Measurements from ENCODE around the gene TIMM17A. TPM values are rescaled to one million over a fixed set of nuclear protein-coding genes. Genes with fewer than 3 reads are reported as not detected.
A peak's percentile ranks its signal among the peaks of the same experiment; 100 is the strongest.

The TIMM17A gene
- total and polyA plus RNA-seq, 2 of the 8 experiments (the other 6 are each of a cell fraction or from before 2014, with no cell fraction given): 30.3 to 57.1 TPM

GRCh38 chr1:201939574-201939973 is 15.7 kb upstream of the TIMM17A start:
- Histone ChIP-seq H3K27ac (ENCODE audit: low read depth, low read length) (no peak overlapping the region), H2AFZ (ENCODE audit: low read length) (no peak overlapping the region), H4K91ac (replicated peaks; ENCODE audit: insufficient read length, low read length) (no peak overlapping the region), H3K56ac (replicated peaks; ENCODE audit: insufficient read length, low read depth, low read length) (no peak overlapping the region), H2AK5ac (ENCODE audit: low read depth, low read length) (0 out of 2 replicates have a peak overlapping the region, but pooled peaks have one; percentile 53), H3K14ac (ENCODE audit: insufficient read length) (no peak overlapping the region), H3K18ac (ENCODE audit: extremely low read depth, low read length) (no peak overlapping the region), H3K36me3 (ENCODE audit: control insufficient read depth in 2 of 4, insufficient read depth in 4 of 4, low read length in 3 of 4) (no peaks in the 10 kb centered on the region; a peak in 1 of 8 replicates), H4K8ac (ENCODE audit: extremely low read depth, insufficient read depth, low read length) (no peak overlapping the region), H3K4me2 (ENCODE audit: insufficient read depth in 1 of 2, low read depth in 2 of 2, low read length in 2 of 2) (no peak overlapping the region), H4K20me1 (replicated peaks in 1 of 2; ENCODE audit: control insufficient read depth in 1 of 2, insufficient read depth in 2 of 2, low read length in 2 of 2) (no peaks in the 10 kb centered on the region), H2BK20ac (ENCODE audit: low read length) (no peak overlapping the region), H3K4me1 (replicated peaks in 1 of 4; ENCODE audit: control insufficient read depth in 3 of 4, insufficient read depth in 4 of 4, low read length in 3 of 4) (peaks cover 4 to 7% (median 4%) of the 10 kb centered on the region in 4 experiments; a peak in 5 of 7 replicates), H2BK15ac (ENCODE audit: low read length) (no peak overlapping the region), H3K27me3 (replicated peaks in 1 of 4; ENCODE audit: control insufficient read depth in 3 of 4, extremely low read depth in 1 of 4, insufficient read depth in 3 of 4, low read length in 3 of 4) (no peaks in the 10 kb centered on the region), H2BK120ac (replicated peaks; ENCODE audit: low read depth, low read length) (no peak overlapping the region), H3K79me2 (ENCODE audit: control insufficient read depth in 1 of 2, insufficient read depth in 2 of 2, low read length in 2 of 2) (no peaks in the 10 kb centered on the region), H2BK5ac (ENCODE audit: low read depth, low read length) (no peak overlapping the region), H3K9ac (replicated peaks in 1 of 4; ENCODE audit: extremely low read depth in 1 of 4, low read depth in 3 of 4, low read length in 3 of 4) (no peak overlapping the region), H3K4ac (replicated peaks; ENCODE audit: insufficient read length, low read depth, low read length) (no peak overlapping the region), H2BK12ac (ENCODE audit: low read depth, low read length) (no peak overlapping the region), H4K5ac (ENCODE audit: insufficient read length, low read depth, low read length) (no peak overlapping the region), H3K4me3 (ENCODE audit: extremely low read depth in 1 of 4, insufficient read depth in 2 of 4, low read depth in 3 of 4, low read length in 4 of 4) (no peak overlapping the region), H3K23ac (ENCODE audit: insufficient read length) (no peak overlapping the region), H3K9me3 (ENCODE audit: insufficient read depth in 2 of 2, low read depth in 1 of 2, low read length in 1 of 2) (no peaks in the 10 kb centered on the region), H3K23me2 (ENCODE audit: low read depth, low read length) (no peaks in the 10 kb centered on the region; the same call in 1 of the 2 replicates), H3K79me1 (ENCODE audit: low read depth, low read length) (no peaks in the 10 kb centered on the region)
- POLR2A ChIA-PET (ENCODE audit: partially characterized antibody): interaction anchor here (1.0 to 1.2 kb wide), 3 partner anchors 18 to 43 kb away, joined by 3 to 11 read pairs (median 6); no protein-coding TSS in a partner anchor
- CTCF ChIA-PET (ENCODE audit: partially characterized antibody): interaction anchor here (0.6 to 8.4 kb wide), 6 partner anchors 9 to 261 kb away, joined by 3 to 145 read pairs (median 4); no protein-coding TSS in a partner anchor
- FAIRE-seq (no peak), DNase-seq (ENCODE audit: low read depth in 1 of 2, low spot score in 2 of 2) (no peak)
- 90% methylated on average over 5 of the region's 5 CpGs; no CpG with 5 or more reads in 1 of the 2 experiments for WGBS, 2 experiments (ENCODE audit: extremely low coverage in 1 of 2, insufficient coverage in 1 of 2, insufficient read length in 1 of 2, insufficient replicate concordance in 2 of 2, low coverage in 1 of 2, low lambda C conversion rate in 2 of 2, missing lambda C conversion rate in 1 of 2)
- TF ChIP-seq PHF8 (conservative IDR thresholded peaks at IDR 0.05; ENCODE audit: low read depth, low read length) (no peak), JUN (IDR thresholded peaks at IDR 0.05; ENCODE audit: low read depth, low read length) (no peak), KDM4A (IDR thresholded peaks at IDR 0.05; ENCODE audit: low read depth, low read length, severe bottlenecking) (no peak), RFX5 (IDR thresholded peaks at IDR 0.05; ENCODE audit: borderline replicate concordance, low read depth, low read length) (no peak), CREB1 (IDR thresholded peaks at IDR 0.05) (no peak), GTF2F1 (IDR thresholded peaks at IDR 0.05; ENCODE audit: borderline replicate concordance, low read depth, low read length) (no peak), ASH2L (IDR thresholded peaks at IDR 0.05; ENCODE audit: low read length) (no peak), SIN3A (conservative IDR thresholded peaks at IDR 0.05 in 1 of 2, IDR thresholded peaks at IDR 0.05 in 1 of 2; ENCODE audit: low read depth in 1 of 2, low read length in 2 of 2) (no peak), EP300 (IDR thresholded peaks at IDR 0.05; ENCODE audit: borderline replicate concordance in 1 of 2, low read depth in 2 of 2, low read length in 2 of 2) (no peak), CTBP2 (IDR thresholded peaks at IDR 0.05; ENCODE audit: borderline replicate concordance, insufficient read depth, insufficient read length, low read length) (no peak), POU5F1 (IDR thresholded peaks at IDR 0.05; ENCODE audit: low read depth, low read length) (no peak), HDAC2 (IDR thresholded peaks at IDR 0.05; ENCODE audit: borderline replicate concordance in 1 of 2, low read depth in 2 of 2, low read length in 2 of 2) (no peak), BACH1 (IDR thresholded peaks at IDR 0.05; ENCODE audit: low read length) (no peak), CHD1 (IDR thresholded peaks at IDR 0.05; ENCODE audit: low read depth, low read length) (no peak)
